T-helper 17 cell (primary cell): ENCODE data around the gene CCDC60. TPM values are rescaled to one million over a fixed set of nuclear protein-coding genes. Genes with fewer than 3 reads are reported as not detected.

ENCODE experiments used
- ATAC-seq: fragments of 150-1000 bp; cut with Tn5 transposase; 2 replicates; pipeline ENCODE4 v1.10.0; 2021; ENCODE audit warnings: mild to moderate bottlenecking, moderate library complexity
- DNase-seq, 3 donors: peaks; one replicate each; pipeline versions ENCODE4 v3.0.0 to v3.0.0-alpha.2; 2020 to 2021
- H3K9me3 ChIP-seq: one replicate; pipeline ENCODE4 v1.7.0; 2013; ENCODE audit warnings: low read length, mild to moderate bottlenecking; ENCODE audit not compliant: control insufficient read depth, poor library complexity, severe bottlenecking
- H3K27ac Mint-ChIP-seq: one replicate; pipeline ENCODE4 v1.8.0; 2022; ENCODE audit warnings: mild to moderate bottlenecking, moderate library complexity, mixed read lengths
- H3K27me3 Mint-ChIP-seq: one replicate; pipeline ENCODE4 v1.8.0; 2022; ENCODE audit warnings: mixed read lengths
- H3K36me3 Mint-ChIP-seq: one replicate; pipeline ENCODE4 v1.8.0; 2022; ENCODE audit warnings: low read depth, mixed read lengths
- H3K4me1 Mint-ChIP-seq: one replicate; pipeline ENCODE4 v1.8.0; 2022; ENCODE audit warnings: mild to moderate bottlenecking, mixed read lengths
- H3K4me3 Mint-ChIP-seq: one replicate; pipeline ENCODE4 v1.8.0; 2022; ENCODE audit warnings: mild to moderate bottlenecking, moderate library complexity, mixed read lengths
- total RNA-seq, 4 donors: library from RNA in 2 of 4; stranded (reverse) in 2 of 4; gene quantifications; one replicate each; pipeline ENCODE4 v1.2.3 and lab custom pipeline; 2022 to 2026

The CCDC60 gene, protein sequence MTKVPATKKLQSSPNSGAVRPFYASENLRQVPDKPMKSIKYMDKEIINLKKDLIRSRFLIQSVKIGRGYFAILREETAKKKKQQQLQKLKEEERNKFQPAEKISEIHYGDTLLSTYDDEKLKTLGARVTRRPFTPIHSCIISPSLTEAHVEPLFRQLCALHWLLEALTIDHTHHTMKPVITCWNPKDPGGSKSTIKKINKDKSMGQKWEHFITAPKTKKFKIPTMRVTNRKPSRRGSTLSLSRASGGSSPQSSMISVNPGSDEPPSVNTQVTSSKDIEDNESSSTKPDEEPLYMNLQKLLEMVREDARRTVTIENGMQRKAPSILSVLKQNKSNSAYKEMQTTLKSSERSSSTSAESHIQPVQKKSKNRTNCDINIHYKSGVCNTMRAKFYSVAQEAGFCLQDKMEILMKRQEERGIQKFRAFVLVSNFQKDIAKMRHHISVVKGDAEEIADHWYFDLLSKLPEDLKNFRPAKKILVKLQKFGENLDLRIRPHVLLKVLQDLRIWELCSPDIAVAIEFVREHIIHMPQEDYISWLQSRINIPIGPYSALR
- total RNA-seq (not detected), total RNA-seq (lab: John Stamatoyannopoulos, UW) (0 reads per million in 2 donors)

DNA sequence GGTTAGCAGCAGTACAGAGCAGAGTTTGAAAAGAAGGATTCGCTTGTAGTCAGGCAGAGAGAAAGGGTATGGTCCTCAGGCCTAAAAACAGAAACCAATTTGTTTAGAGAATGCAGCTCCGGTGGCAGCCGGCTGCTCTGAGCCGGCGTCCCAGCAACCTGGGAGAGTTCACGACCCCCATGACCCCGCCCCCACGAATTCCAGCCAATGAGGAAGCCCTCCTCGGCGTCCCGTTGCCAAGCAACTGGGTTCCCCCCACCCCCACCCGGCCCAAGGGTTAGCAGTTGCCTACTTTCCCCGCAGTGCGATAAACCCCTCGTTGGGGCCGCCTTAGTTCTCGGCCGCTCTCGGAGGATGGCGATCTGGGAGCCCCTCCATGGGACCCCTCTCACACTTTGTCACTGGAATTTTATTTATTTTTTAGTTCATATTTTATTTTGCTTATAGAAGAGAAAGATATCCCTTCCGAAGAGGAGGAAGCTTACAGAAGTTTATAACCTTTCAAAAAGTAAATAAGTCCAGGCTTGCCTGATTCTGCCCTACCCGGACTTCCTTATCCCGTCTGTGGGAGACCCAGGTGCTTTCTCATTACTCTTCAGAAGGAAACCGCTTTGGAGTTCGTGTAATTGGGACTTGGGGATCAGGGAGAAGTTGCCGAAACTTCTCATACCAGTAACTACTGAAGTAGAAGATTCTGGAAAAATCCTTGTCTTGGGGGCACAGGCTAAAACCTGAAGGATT lies at the start of gene CCDC60:
TSS of gene CCDC60 (plus strand) at position 300 of the 741 bp plus-strand sequence. CDS start 448 bp downstream, outside the sequence.
- no peaks in the 10 kb centered on the region for H3K36me3 Mint-ChIP-seq
- no peaks in the 10 kb centered on the region for H3K9me3 ChIP-seq
- no peak within 1 kb of the TSS for H3K27ac Mint-ChIP-seq
- no peak within 1 kb of the TSS for H3K4me3 Mint-ChIP-seq
- H3K27me3 Mint-ChIP-seq, result peaks cover 19% of the 10 kb centered on the region
- ATAC-seq (no peak), DNase-seq (no peak)
- no peaks in the 10 kb centered on the region for H3K4me1 Mint-ChIP-seq

DNA sequence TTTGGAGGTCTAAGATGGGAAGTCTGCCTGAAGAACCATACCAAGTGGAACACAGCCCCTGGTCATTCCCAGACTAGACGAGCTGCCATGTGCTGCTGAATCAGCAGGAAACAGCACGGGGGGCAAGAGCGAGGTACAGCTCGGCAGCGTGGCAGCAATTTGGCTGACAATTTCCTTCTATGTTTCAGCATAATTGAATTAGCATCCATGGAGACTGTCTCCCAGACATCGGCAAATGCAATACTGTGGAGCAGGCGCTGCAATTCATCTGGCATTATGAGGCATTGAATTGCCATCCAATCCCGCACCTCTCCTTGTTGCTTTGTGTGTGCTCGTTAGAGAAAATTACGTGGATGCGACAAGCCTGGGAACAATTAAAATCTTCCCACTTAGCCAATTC lies 46.0 kb upstream of the CCDC60 start:
- Mint-ChIP-seq H3K27ac (no peak overlapping the region), H3K4me1 (no peaks in the 10 kb centered on the region), H3K4me3 (no peak overlapping the region), H3K36me3 (no peaks in the 10 kb centered on the region), H3K27me3 (peaks cover 5% of the 10 kb centered on the region)
- ATAC-seq, result no peak
- no peak for DNase-seq
- no peaks in the 10 kb centered on the region for H3K9me3 ChIP-seq

DNA sequence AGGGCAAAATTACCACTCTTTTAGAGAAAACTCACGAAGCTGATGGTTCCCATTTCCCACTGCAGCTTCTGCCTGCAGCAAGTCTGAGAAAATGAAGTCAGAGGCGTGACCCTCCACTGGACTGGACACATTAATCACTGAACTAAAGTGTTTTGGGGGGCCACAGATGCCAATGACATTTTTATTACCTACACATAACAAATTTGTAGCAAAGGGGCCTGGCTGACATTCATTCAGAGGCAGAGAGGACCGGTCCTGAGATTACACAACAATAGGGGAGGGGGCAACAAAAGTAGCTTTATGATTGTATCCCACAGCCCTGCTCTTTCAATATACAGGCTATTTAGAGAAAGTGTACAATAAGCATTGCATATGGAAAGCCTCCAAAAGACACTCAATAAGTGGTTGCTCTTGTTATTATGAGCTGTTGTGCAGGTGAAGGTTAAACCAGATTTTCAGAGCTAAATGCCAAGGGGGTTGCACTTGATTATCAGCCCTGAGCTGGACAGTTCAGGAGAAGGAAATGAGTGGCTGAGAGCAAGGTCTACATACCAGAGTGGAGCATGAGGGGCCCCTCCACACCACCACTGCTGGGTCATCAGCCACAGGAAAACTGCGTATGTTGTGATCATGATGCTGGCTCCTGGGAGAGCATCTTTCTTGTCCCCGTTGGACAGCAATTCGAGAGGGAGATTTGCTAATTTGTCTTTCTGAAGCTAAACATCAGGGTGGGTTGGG lies 41.5 kb upstream of the CCDC60 start:
- ATAC-seq, result no peak

DNA sequence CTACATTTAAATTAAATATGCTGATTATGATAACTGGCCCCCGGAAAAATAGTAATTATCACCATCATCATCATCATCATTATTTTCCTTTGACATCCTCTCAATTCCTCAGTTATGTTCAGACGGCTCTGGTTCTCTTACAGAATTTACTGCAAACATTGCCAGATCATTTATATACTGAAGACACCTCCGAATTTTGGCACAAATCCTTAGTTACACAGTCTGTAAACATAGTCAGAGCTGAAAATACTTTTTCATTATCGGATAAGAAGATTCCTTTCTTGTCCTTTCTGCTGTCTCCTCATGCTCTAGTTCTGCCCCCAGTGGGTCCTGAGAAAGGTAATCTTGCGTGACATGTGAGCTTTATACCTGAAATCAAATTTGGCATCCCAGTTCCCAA lies 40.3 kb upstream of the CCDC60 start:
- H3K9me3 ChIP-seq, result no peaks in the 10 kb centered on the region
- H3K27me3 Mint-ChIP-seq, result peaks cover 12% of the 10 kb centered on the region
- no peaks in the 10 kb centered on the region for H3K4me1 Mint-ChIP-seq
- H3K4me3 Mint-ChIP-seq, result no peak overlapping the region
- H3K27ac Mint-ChIP-seq, result no peak overlapping the region
- DNase-seq (no peak), ATAC-seq (no peak)
- H3K36me3 Mint-ChIP-seq, result no peaks in the 10 kb centered on the region

More for the DNA sequence above, 41.5 kb upstream of the CCDC60 start:
- Mint-ChIP-seq H3K4me1 (no peaks in the 10 kb centered on the region), H3K36me3 (no peaks in the 10 kb centered on the region), H3K27me3 (peaks cover 15% of the 10 kb centered on the region), H3K27ac (no peak overlapping the region), H3K4me3 (no peak overlapping the region)
- no peaks in the 10 kb centered on the region for H3K9me3 ChIP-seq
- DNase-seq, result no peak

DNA sequence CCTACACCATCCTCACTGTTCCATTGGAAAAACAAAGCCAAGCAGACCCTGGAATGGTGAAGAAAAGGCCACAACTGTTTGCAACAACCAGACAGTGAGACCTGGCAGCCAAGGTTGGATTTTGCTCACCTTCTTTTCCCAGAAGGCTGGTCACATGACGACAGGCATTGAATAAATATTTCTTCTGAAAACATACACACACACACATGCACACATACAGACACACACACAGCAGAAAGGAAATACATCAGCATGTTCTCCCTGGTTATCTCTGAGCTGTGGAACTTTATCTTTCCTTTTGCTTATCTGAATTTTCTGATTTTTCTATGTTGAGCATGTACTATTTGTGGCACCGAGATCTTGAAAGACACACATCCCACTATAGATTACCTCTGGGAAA lies 38.0 kb upstream of the CCDC60 start:
- ATAC-seq (no peak), DNase-seq (no peak)
- H3K27me3 Mint-ChIP-seq, result peaks cover 12% of the 10 kb centered on the region
- no peaks in the 10 kb centered on the region for H3K36me3 Mint-ChIP-seq
- H3K4me3 Mint-ChIP-seq, result no peak overlapping the region
- H3K4me1 Mint-ChIP-seq, result no peaks in the 10 kb centered on the region
- H3K27ac Mint-ChIP-seq, result no peak overlapping the region
- H3K9me3 ChIP-seq, result no peaks in the 10 kb centered on the region

DNA sequence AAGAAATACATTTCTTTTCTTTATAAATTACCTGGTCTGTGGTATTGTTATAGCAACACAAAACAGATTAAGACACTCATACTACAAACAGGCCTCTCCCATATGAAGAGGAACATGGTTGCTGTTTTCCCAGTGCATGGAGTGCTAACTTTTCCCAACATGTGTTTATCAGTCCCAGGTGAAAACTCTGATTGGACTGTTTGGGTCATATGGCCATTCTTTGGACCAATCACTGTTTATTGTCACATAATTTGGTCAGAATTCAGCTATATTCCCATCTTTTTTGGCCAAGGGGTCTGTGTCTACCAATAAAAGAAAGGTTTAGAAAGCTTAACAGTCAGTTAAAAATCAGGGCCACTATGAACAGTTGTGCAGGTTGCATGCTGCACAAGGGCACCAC lies 35.4 kb upstream of the CCDC60 start:
- no peak for ATAC-seq
- Mint-ChIP-seq H3K4me3 (no peak overlapping the region), H3K27ac (no peak overlapping the region), H3K36me3 (no peaks in the 10 kb centered on the region), H3K4me1 (no peaks in the 10 kb centered on the region), H3K27me3 (peaks cover 12% of the 10 kb centered on the region)
- H3K9me3 ChIP-seq, result no peaks in the 10 kb centered on the region
- no peak for DNase-seq

DNA sequence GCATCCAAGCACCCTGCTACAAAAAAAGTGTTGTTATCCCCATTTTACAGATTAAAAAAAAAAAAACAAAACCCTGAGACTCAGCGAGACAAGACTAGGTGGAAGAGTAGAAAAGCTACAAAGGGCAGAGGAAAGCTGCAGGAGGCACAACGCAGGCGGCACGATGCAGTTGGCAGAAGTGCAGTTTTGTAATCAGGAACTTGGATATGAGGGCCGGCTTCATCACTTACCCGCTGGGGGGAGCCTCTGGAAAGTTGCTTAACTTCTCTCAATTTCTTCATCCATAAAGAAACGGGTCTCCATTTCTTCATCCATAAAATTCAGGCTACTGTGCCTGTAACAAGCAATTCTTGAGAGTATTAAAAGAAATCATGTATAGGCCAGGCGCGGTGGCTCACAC lies 33.1 kb upstream of the CCDC60 start:
- no peak for ATAC-seq
- H3K9me3 ChIP-seq, result no peaks in the 10 kb centered on the region
- Mint-ChIP-seq H3K27ac (no peak overlapping the region), H3K4me1 (no peaks in the 10 kb centered on the region), H3K4me3 (no peak overlapping the region), H3K27me3 (no peaks in the 10 kb centered on the region), H3K36me3 (no peaks in the 10 kb centered on the region)
- DNase-seq, result no peak

DNA sequence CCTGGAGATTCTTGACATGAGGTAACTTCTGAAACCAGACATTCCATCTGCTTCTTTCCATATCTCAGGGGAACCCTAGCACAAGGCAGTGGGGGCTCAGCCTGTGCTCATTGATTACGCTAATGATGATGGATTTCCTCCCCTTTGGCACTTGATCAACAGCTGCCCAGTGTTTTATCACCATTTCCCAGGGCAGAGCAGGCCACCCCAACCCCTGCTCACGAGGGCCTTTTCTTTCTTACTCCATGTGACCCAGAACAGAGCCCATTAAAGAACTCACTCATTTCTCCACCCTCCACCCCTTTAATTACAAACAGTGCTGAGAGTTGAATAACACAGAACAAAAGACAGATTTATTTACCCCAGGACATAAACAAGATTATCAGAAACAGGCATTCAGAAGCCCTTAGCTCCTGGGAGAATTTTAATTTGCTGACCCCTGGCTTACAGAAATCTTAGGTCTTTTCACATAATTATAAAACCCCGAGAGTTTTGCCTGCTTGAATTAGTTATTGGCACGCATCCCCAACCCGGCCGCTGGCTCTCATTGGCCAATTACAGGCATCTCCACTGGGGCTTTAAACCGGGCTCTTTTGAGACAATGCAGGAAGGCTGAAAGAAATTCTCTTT lies 32.0 kb upstream of the CCDC60 start:
- DNase-seq (no peak), ATAC-seq (no peak)
- Mint-ChIP-seq H3K27me3 (no peaks in the 10 kb centered on the region), H3K4me3 (no peak overlapping the region), H3K27ac (no peak overlapping the region), H3K36me3 (no peaks in the 10 kb centered on the region), H3K4me1 (no peaks in the 10 kb centered on the region)
- H3K9me3 ChIP-seq, result no peaks in the 10 kb centered on the region

DNA sequence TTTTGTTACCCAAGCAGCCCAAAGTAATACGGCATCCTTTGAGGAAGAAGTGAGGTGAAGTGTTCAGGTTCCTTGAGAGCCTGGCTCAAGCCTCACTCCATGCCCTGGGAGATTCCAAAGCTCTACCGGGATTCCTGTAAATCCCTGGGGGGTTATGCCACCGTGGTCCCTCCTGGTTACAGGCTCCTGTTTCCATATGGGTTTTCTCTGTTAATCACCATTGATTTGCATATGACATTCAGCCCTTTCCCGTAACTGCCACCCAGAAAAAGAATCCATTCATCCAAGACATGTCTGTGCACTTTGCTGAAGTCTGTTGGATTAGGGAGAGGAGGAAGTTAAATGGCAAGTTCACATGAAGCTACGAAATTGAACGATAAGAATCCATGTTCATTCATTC lies 27.9 kb upstream of the CCDC60 start:
- no peak overlapping the region for H3K4me3 Mint-ChIP-seq
- H3K27ac Mint-ChIP-seq, result no peak overlapping the region
- no peaks in the 10 kb centered on the region for H3K9me3 ChIP-seq
- no peak for DNase-seq
- no peak for ATAC-seq
- H3K27me3 Mint-ChIP-seq, result no peaks in the 10 kb centered on the region
- no peaks in the 10 kb centered on the region for H3K36me3 Mint-ChIP-seq
- no peaks in the 10 kb centered on the region for H3K4me1 Mint-ChIP-seq

DNA sequence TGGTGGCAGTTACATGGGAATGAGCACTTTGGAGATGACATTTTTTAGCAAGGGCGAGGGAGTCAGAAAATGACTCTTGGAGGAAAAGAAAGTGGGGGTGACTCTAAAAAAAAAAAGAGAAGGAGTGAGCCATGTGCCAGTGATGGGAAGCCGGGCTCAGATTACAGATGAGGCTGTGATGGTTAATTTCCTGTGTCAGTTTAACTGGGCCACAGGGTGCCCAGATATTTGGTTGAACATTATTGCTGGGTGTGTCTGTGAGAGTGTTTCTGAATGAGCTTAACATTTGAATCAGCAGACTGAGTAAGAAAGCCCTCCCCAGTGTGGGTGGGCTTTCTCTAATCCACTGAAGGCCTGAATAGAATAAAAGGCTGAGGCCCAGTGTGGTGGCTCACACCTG lies 26.8 kb upstream of the CCDC60 start:
- H3K27me3 Mint-ChIP-seq, result no peaks in the 10 kb centered on the region
- H3K27ac Mint-ChIP-seq, result no peak overlapping the region
- DNase-seq (no peak), ATAC-seq (no peak)
- H3K9me3 ChIP-seq, result no peaks in the 10 kb centered on the region
- no peak overlapping the region for H3K4me3 Mint-ChIP-seq
- no peaks in the 10 kb centered on the region for H3K4me1 Mint-ChIP-seq
- no peaks in the 10 kb centered on the region for H3K36me3 Mint-ChIP-seq

DNA sequence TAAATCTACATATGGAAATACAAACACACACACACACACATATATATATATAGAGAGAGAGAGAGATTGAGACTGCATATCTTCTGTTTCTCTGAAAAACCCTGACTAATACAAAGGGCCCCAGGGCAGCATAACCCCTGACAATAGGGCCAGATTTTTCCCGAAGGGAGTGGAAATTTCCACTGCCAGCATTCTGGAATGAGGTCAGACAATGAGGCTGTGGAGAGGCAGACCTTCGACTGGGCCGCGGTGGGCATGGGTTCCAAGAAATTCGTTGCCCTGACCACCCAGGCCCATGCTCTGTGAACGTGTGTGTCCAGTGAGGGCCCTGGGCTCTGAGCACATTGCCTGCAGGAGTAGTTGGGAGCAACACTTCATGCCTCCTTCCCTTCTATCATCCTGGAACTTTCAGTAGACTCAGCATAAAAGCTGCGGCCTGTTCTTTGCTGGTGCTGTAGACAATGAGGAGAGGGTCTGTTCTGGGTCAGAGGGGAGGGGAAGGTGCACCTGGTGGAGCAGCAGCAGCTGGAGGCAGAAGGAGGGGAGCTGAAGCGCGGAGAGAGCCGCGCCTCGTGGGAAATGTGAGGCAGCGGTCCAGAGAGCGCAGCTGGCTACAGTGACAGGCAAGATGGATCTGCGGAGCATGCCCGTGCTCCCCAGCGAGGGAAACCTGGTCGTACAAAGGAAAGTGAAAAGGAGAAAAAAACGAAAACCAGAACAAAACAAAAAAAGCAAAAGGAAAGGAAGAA lies 25.6 kb upstream of the CCDC60 start:
- no peaks in the 10 kb centered on the region for H3K9me3 ChIP-seq
- Mint-ChIP-seq H3K4me1 (no peaks in the 10 kb centered on the region), H3K27ac (no peak overlapping the region), H3K36me3 (no peaks in the 10 kb centered on the region), H3K4me3 (no peak overlapping the region), H3K27me3 (no peaks in the 10 kb centered on the region)
- ATAC-seq (no peak), DNase-seq (no peak)

DNA sequence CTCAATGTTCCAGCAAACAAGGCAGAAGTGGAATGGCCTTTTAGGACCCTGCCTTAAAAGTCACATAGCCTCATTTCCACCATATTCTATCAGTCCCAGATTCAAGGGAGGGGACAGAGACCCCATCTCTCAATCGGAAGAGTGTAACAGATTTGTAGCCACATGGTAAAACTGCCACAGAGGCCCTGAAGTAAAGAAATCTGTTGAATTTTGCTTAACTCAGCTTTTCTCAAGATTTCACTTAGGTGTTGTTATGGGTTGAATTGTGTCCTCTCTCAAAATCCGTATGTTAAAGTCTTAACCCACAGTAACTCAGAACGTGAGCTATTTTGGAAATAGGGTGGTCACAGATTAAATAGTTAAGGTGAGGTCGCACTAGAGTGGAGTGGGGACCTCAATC lies 22.7 kb upstream of the CCDC60 start:
- H3K27me3 Mint-ChIP-seq, result no peaks in the 10 kb centered on the region
- DNase-seq (no peak), ATAC-seq (no peak)
- no peaks in the 10 kb centered on the region for H3K36me3 Mint-ChIP-seq
- H3K4me3 Mint-ChIP-seq, result no peak overlapping the region
- no peaks in the 10 kb centered on the region for H3K4me1 Mint-ChIP-seq
- no peaks in the 10 kb centered on the region for H3K9me3 ChIP-seq
- no peak overlapping the region for H3K27ac Mint-ChIP-seq
